Karpas-422 (cell line): Measurements from ENCODE around the gene LRRC1. TPM values are rescaled to one million over a fixed set of nuclear protein-coding genes. Genes with fewer than 3 reads are reported as not detected.

Experiments used
- DNase-seq: peaks from one replicate; pipeline ENCODE4 v3.0.0-alpha.2; 2015
- H2AFZ ChIP-seq: fragments of 200-600 bp; sonication (generic); 2 replicates; pipeline ENCODE4 v1.6.1; 2014; ENCODE audit warnings: antibody characterized with exemption, low read length, mixed read lengths
- H3K27ac ChIP-seq: fragments of 200-600 bp; sonication (generic); 2 replicates; pipeline ENCODE4 v1.5.1; 2014; ENCODE audit warnings: mild to moderate bottlenecking, low read length, moderate library complexity
- H3K27me3 ChIP-seq: fragments of 200-600 bp; sonication (generic); 2 replicates; pipeline ENCODE4 v1.6.1; 2014; ENCODE audit warnings: low read length, mixed read lengths
- H3K36me3 ChIP-seq: fragments of 200-600 bp; sonication (generic); 2 replicates; pipeline ENCODE4 v1.6.1; 2014; ENCODE audit warnings: low read length, mixed read lengths; ENCODE audit not compliant: insufficient read depth
- H3K4me1 ChIP-seq: fragments of 200-600 bp; sonication (generic); 2 replicates; pipeline ENCODE4 v1.6.1; 2014; ENCODE audit warnings: mild to moderate bottlenecking, low read length, mixed read lengths
- H3K4me2 ChIP-seq: fragments of 200-600 bp; sonication (generic); 2 replicates; pipeline ENCODE4 v1.6.1; 2014; ENCODE audit warnings: low read length, low read depth, mild to moderate bottlenecking; ENCODE audit not compliant: poor library complexity, severe bottlenecking
- H3K4me3 ChIP-seq: fragments of 200-600 bp; sonication (generic); 2 replicates; pipeline ENCODE4 v1.5.1; 2014; ENCODE audit warnings: mild to moderate bottlenecking, antibody characterized with exemption, low read length, mixed read lengths
- H3K79me2 ChIP-seq: fragments of 200-600 bp; sonication (generic); 2 replicates; pipeline ENCODE4 v1.6.1; 2014; ENCODE audit warnings: mild to moderate bottlenecking, low read length, mixed read lengths
- H3K9ac ChIP-seq: fragments of 200-600 bp; sonication (generic); 2 replicates; pipeline ENCODE4 v1.6.0; 2014; ENCODE audit warnings: low read length
- H3K9me2 ChIP-seq: fragments of 200-600 bp; sonication (generic), shearing (Covaris generic); replicated peaks from 2 replicates; pipeline ENCODE4 v1.6.0; 2014; ENCODE audit warnings: mild to moderate bottlenecking, low read length, moderate library complexity; ENCODE audit not compliant: insufficient read depth
- H3K9me3 ChIP-seq: fragments of 300-700, 200-600 bp; sonication (generic); 2 replicates; pipeline ENCODE4 v1.6.1; 2014; ENCODE audit warnings: low read length, mixed read lengths
- H4K20me1 ChIP-seq: fragments of 200-600 bp; sonication (generic); 2 replicates; pipeline ENCODE4 v1.6.1; 2014; ENCODE audit warnings: mild to moderate bottlenecking, antibody characterized with exemption, low read length, low read depth; ENCODE audit not compliant: insufficient read depth
- total RNA-seq: library from RNA; depleted of rRNA; stranded (reverse); fragments of >200 nt; shearing (Covaris generic); gene quantifications from 2 replicates; pipeline ENCODE4 v1.2.3, GENCODE V29; 2014; ENCODE audit warnings: low replicate concordance

The LRRC1 gene
- total RNA-seq, 1 experiment from 2014 or later: 0.15 TPM

GRCh38 chr6:53894091-53894490 lies 99.3 kb downstream of the LRRC1 start:
- H3K27me3 ChIP-seq: no peaks in the 10 kb centered on the region
- H3K4me2 ChIP-seq: no peak overlapping the region
- no peaks in the 10 kb centered on the region for H3K9me3 ChIP-seq
- no peak overlapping the region for H2AFZ ChIP-seq
- H3K4me3 ChIP-seq: no peak overlapping the region
- H3K9me2 ChIP-seq: no peaks in the 10 kb centered on the region
- peaks cover 5% of the 10 kb centered on the region for H3K4me1 ChIP-seq
- no peaks in the 10 kb centered on the region for H3K36me3 ChIP-seq
- no peak overlapping the region for H3K27ac ChIP-seq
- DNase-seq: no peak
- H3K9ac ChIP-seq: no peak overlapping the region
- no peaks in the 10 kb centered on the region for H4K20me1 ChIP-seq
- no peaks in the 10 kb centered on the region for H3K79me2 ChIP-seq

- Histone ChIP-seq H3K79me2 (no peaks in the 10 kb centered on the region), H2AFZ (no peak overlapping the region), H3K36me3 (no peaks in the 10 kb centered on the region), H3K9me3 (no peaks in the 10 kb centered on the region), H3K4me3 (no peak overlapping the region), H3K27me3 (no peaks in the 10 kb centered on the region), H4K20me1 (no peaks in the 10 kb centered on the region), H3K4me2 (no peak overlapping the region), H3K9me2 (no peaks in the 10 kb centered on the region), H3K27ac (no peak overlapping the region), H3K4me1 (peaks cover 5% of the 10 kb centered on the region), H3K9ac (no peak overlapping the region)
- DNase-seq: no peak
These were observed 101.4 kb downstream of the LRRC1 start for GRCh38 chr6:53896196-53896595.

- Histone ChIP-seq H3K9me3 (no peaks in the 10 kb centered on the region), H4K20me1 (no peaks in the 10 kb centered on the region), H3K36me3 (no peaks in the 10 kb centered on the region), H2AFZ (no peak overlapping the region), H3K4me3 (no peak overlapping the region), H3K9ac (no peak overlapping the region), H3K4me1 (peaks cover 5% of the 10 kb centered on the region), H3K79me2 (no peaks in the 10 kb centered on the region), H3K9me2 (no peaks in the 10 kb centered on the region), H3K27me3 (no peaks in the 10 kb centered on the region), H3K4me2 (no peak overlapping the region), H3K27ac (no peak overlapping the region)
- DNase-seq: no peak
These were observed 103.4 kb downstream of the LRRC1 start for GRCh38 chr6:53898026-53898795.

- Histone ChIP-seq H3K4me2 (no peak overlapping the region), H3K9me2 (no peaks in the 10 kb centered on the region), H3K79me2 (no peaks in the 10 kb centered on the region), H3K4me1 (no peaks in the 10 kb centered on the region), H3K4me3 (no peak overlapping the region), H3K9me3 (no peaks in the 10 kb centered on the region), H2AFZ (no peak overlapping the region), H4K20me1 (no peaks in the 10 kb centered on the region), H3K27ac (no peak overlapping the region), H3K27me3 (no peaks in the 10 kb centered on the region), H3K36me3 (no peaks in the 10 kb centered on the region), H3K9ac (no peak overlapping the region)
- DNase-seq: no peak
These were observed 104.7 kb downstream of the LRRC1 start for GRCh38 chr6:53899512-53899911.

- Histone ChIP-seq H3K9me3 (no peaks in the 10 kb centered on the region), H2AFZ (no peak overlapping the region), H3K27ac (no peak overlapping the region), H3K4me2 (no peak overlapping the region), H3K4me1 (no peaks in the 10 kb centered on the region), H3K79me2 (no peaks in the 10 kb centered on the region), H3K9ac (no peak overlapping the region), H3K27me3 (no peaks in the 10 kb centered on the region), H3K4me3 (no peak overlapping the region), H4K20me1 (no peaks in the 10 kb centered on the region), H3K9me2 (no peaks in the 10 kb centered on the region), H3K36me3 (no peaks in the 10 kb centered on the region)
- no peak for DNase-seq
These were observed 108.6 kb downstream of the LRRC1 start for GRCh38 chr6:53903357-53903756.

DNA sequence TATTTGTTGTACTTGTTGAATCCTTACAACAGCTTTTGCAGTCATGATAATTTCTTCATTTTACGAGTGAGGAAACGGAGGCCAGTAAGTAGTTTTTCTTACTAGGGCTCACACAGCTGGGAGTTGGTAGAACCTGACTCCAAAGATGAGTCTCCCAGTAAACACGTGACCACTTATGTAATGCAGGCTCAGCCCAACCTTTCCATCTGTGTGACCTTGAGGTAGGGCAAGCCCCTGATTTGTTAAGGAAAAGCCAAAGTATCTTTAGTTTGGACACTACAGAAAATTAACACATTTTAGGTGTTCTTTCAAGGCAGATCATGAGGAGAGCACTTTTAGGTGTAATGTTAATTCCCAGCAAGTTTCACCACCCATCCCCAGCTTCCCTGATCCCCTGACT lies 111.3 kb downstream of the LRRC1 start:
- H3K27ac ChIP-seq: no peak overlapping the region
- no peaks in the 10 kb centered on the region for H3K4me1 ChIP-seq
- no peaks in the 10 kb centered on the region for H3K9me3 ChIP-seq
- H3K4me3 ChIP-seq: no peak overlapping the region
- no peaks in the 10 kb centered on the region for H3K79me2 ChIP-seq
- H3K27me3 ChIP-seq: no peaks in the 10 kb centered on the region
- H3K9ac ChIP-seq: no peak overlapping the region
- DNase-seq: no peak
- no peaks in the 10 kb centered on the region for H3K36me3 ChIP-seq
- H3K4me2 ChIP-seq: no peak overlapping the region
- H2AFZ ChIP-seq: no peak overlapping the region
- no peaks in the 10 kb centered on the region for H3K9me2 ChIP-seq
- no peaks in the 10 kb centered on the region for H4K20me1 ChIP-seq

GRCh38 chr6:53906842-53907241 lies 112.0 kb downstream of the LRRC1 start:
- no peak overlapping the region for H3K9ac ChIP-seq
- no peaks in the 10 kb centered on the region for H3K9me2 ChIP-seq
- no peak overlapping the region for H2AFZ ChIP-seq
- DNase-seq: no peak
- no peaks in the 10 kb centered on the region for H3K9me3 ChIP-seq
- H3K4me1 ChIP-seq: no peaks in the 10 kb centered on the region
- H3K79me2 ChIP-seq: no peaks in the 10 kb centered on the region
- no peaks in the 10 kb centered on the region for H3K27me3 ChIP-seq
- H3K4me2 ChIP-seq: no peak overlapping the region
- H3K36me3 ChIP-seq: no peaks in the 10 kb centered on the region
- no peak overlapping the region for H3K4me3 ChIP-seq
- H3K27ac ChIP-seq: no peak overlapping the region
- H4K20me1 ChIP-seq: no peaks in the 10 kb centered on the region

DNA sequence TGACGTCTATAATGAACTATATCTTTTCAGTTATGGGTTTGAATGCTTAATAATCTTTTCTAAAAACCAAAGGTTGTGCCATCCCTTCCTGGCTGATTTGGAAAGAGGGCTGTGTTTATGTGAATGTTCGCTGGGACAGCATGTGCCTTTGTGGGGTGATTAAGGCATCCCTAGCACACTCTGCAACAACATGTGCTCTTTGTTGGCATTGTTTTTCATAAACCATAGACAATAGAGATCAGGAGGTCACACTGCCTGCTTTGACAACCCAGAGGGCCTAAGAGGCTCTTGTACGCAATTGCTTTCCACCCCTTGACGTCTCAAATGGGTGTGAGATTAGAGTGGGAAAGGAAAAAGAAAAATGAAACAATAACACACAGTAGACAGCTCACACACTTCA lies 116.0 kb downstream of the LRRC1 start:
- Histone ChIP-seq H3K4me3 (no peak overlapping the region), H4K20me1 (no peaks in the 10 kb centered on the region), H3K27ac (no peak overlapping the region), H3K9me2 (no peaks in the 10 kb centered on the region), H3K27me3 (no peaks in the 10 kb centered on the region), H3K36me3 (no peaks in the 10 kb centered on the region), H3K9ac (no peak overlapping the region), H2AFZ (no peak overlapping the region), H3K79me2 (no peaks in the 10 kb centered on the region), H3K4me2 (no peak overlapping the region), H3K4me1 (no peaks in the 10 kb centered on the region), H3K9me3 (no peaks in the 10 kb centered on the region)
- DNase-seq: no peak
